ENCODE data around the gene CUZD1.

The CUZD1 gene

GRCh38 chr10:122854648-122855047 lies 9.0 kb upstream of the CUZD1 start:
- DNase-seq (ENCODE audit: low spot score), result no peak

- DNase-seq (ENCODE audit: low spot score), result no peak
These were observed 8.1 kb upstream of the CUZD1 start for GRCh38 chr10:122853665-122854313.

- no peak for DNase-seq (ENCODE audit: low spot score)
These were observed 6.6 kb upstream of the CUZD1 start for GRCh38 chr10:122852261-122852660.

GRCh38 chr10:122850705-122851640 lies 5.3 kb upstream of the CUZD1 start:
- no peak for DNase-seq (ENCODE audit: low spot score)

GRCh38 chr10:122849900-122850605 lies 4.4 kb upstream of the CUZD1 start:
- no peak for DNase-seq (ENCODE audit: low spot score)

GRCh38 chr10:122849090-122849489 lies 3.4 kb upstream of the CUZD1 start:
- no peak for DNase-seq (ENCODE audit: low spot score)

- DNase-seq (ENCODE audit: low spot score), result no peak
These were observed 2.3 kb upstream of the CUZD1 start for GRCh38 chr10:122847782-122848604.

- no peak for DNase-seq (ENCODE audit: low spot score)
These were observed 1.5 kb downstream of the CUZD1 start for GRCh38 chr10:122844146-122844545.

- no peak for DNase-seq (ENCODE audit: low spot score)
These were observed 4.1 kb downstream of the CUZD1 start for GRCh38 chr10:122841569-122841968.

- DNase-seq (ENCODE audit: low spot score), result no peak
These were observed 6.2 kb downstream of the CUZD1 start for GRCh38 chr10:122839505-122839904.

- DNase-seq (ENCODE audit: low spot score), result no peak
These were observed 6.8 kb downstream of the CUZD1 start for GRCh38 chr10:122838880-122839279.

GRCh38 chr10:122835908-122836307 lies 9.7 kb downstream of the CUZD1 start:
- DNase-seq (ENCODE audit: low spot score), result no peak

- DNase-seq (ENCODE audit: low spot score), result no peak
These were observed 14.7 kb downstream of the CUZD1 start for GRCh38 chr10:122830965-122831353.

GRCh38 chr10:122830273-122830964 lies 15.2 kb downstream of the CUZD1 start:
- no peak for DNase-seq (ENCODE audit: low spot score)

- no peak for DNase-seq (ENCODE audit: low spot score)
These were observed 16.2 kb downstream of the CUZD1 start for GRCh38 chr10:122829454-122829853.

- DNase-seq (ENCODE audit: low spot score), result no peak
These were observed 16.9 kb downstream of the CUZD1 start for GRCh38 chr10:122828716-122829255.

GRCh38 chr10:122827302-122827701 lies 18.4 kb downstream of the CUZD1 start:
- no peak for DNase-seq (ENCODE audit: low spot score)

GRCh38 chr10:122822973-122823690 lies 22.5 kb downstream of the CUZD1 start:
- DNase-seq (ENCODE audit: low spot score), result no peak

GRCh38 chr10:122821808-122822207 lies 23.8 kb downstream of the CUZD1 start:
- no peak for DNase-seq (ENCODE audit: low spot score)

GRCh38 chr10:122815458-122815857 lies 30.2 kb downstream of the CUZD1 start:
- DNase-seq (ENCODE audit: low spot score), result no peak
